ELR (cell line): ENCODE measurements around the gene LIAS.
"Not testable (repeated sequence)": the region's sequence is repeated elsewhere in the genome, so short reads cannot be mapped to it uniquely, and the experiment has no call there.

Experiments
- DNase-seq: peaks from one replicate; pipeline ENCODE4 v3.0.0-alpha.2; 2015; ENCODE audit warnings: low read depth

Gene LIAS

GRCh38 chr4:39458505-39459300 lies at the start of gene LIAS, which contains the start of gene RPL9:
Gene LIAS, plus strand, starts transcription at chr4:39459056. Its CDS starts 62 bp downstream, at chr4:39459118.
Gene RPL9, minus strand, starts transcription at chr4:39458922. Its CDS starts 483 bp downstream, at chr4:39458439.
- peak; percentile 99 for DNase-seq

GRCh38 chr4:39410415-39410814 lies 48.4 kb upstream of the LIAS start:
- peak; percentile 46 for DNase-seq

DNA sequence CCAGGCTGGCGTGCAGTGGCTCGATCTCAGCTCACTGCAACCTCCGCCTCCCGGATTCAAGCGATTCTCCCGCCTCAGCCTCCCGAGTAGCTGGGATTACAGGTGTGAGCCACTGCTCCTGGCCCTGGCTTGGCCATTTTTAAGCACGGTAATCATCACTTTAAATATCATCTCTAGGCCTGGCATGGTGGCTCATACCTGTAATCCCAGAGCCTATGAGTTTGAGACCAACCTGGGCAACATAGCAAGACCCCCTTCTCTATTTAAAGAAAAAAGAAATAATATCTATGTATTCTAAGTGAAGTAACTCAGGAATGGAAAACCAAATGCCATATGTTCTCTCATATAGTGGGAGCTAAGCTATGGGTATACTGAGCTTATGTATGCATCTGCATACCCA lies 47.3 kb upstream of the LIAS start:
- DNase-seq = not testable (repeated sequence)

DNA sequence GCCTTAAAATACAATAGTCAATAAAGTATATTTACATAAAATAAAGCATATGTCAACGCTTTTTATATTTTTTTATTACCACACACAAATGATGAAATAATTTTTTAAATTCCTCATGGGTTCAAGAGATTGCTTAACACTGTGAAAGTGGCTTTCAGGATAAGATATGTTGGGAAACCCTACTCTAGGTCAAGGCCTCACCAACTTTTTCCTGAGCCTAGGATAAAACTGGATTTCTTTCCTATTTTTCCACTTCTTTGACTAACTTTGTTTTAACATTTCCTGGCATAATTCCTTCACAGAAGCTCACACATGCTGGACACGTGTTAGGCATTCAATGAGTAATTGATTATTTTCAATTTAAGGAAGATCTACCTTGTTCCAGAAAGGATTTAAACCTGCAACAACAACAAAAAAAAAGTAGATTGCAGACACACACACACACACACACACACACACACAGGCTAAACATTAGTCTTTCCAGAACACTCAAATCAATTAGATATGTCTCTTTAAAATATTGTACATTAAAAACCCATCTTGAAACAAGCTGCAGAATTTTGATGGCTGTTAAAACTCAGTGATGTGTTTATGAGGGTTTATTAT lies 43.1 kb upstream of the LIAS start:
- no peak for DNase-seq

DNA sequence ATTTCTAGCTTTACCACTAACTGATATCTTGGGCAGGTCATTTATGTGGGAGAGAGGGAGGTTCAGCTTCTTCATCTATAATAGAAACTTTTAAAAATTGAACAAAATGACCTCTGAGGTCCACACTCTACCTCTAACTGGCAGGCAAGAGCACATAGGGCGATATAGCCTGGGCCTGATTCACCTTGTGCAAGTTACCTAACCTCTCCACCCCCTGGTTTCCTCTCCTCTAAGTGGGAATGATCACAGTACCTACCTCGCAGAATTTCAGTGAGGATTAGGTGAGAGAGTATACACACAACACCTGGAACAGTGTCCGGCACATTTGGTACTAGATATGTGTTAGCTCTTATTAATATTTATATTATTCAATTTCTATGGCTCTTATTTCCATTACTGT lies 36.6 kb upstream of the LIAS start:
- DNase-seq = no peak

GRCh38 chr4:39425297-39425696 lies 33.6 kb upstream of the LIAS start:
- not testable (repeated sequence) for DNase-seq

GRCh38 chr4:39426728-39427127 lies 32.1 kb upstream of the LIAS start:
- no peak for DNase-seq

DNA sequence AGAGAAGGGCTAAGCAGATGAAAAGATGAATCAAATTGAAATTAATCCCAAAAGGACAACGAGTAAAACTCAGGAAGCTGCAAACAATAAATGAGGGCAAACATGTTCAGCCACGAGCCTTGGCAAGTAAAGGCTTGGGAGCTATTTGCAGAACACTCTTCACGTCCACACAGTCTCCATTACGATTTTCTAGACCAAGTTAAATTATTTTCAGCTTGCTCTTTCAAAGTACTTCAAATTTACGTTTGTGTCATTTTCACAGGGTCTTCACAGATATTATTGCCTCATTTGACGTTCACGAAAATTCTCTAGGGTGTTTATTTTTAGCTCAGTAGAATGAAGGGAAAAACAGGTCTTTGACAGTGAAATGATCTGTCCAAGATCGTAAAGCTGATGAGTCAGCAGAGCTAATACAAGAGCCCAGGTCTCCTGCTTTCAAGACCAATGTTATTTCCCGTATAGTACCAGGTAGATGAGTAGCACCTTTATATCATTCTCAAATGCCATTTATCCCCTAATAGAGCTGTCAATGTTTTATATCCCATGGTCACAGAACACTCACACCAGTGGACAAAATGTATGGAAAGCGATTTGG lies 31.2 kb upstream of the LIAS start:
- no peak for DNase-seq

- no peak for DNase-seq
Measured at GRCh38 chr4:39429476-39430334, 29.2 kb upstream of the LIAS start.

GRCh38 chr4:39433878-39434492 lies 24.9 kb upstream of the LIAS start:
- DNase-seq = no peak

GRCh38 chr4:39435659-39436563 lies 22.9 kb upstream of the LIAS start:
- DNase-seq = no peak

GRCh38 chr4:39441593-39441992 lies 17.3 kb upstream of the LIAS start:
- no peak for DNase-seq

- DNase-seq = no peak
Measured at GRCh38 chr4:39442998-39443397, 15.9 kb upstream of the LIAS start.

DNA sequence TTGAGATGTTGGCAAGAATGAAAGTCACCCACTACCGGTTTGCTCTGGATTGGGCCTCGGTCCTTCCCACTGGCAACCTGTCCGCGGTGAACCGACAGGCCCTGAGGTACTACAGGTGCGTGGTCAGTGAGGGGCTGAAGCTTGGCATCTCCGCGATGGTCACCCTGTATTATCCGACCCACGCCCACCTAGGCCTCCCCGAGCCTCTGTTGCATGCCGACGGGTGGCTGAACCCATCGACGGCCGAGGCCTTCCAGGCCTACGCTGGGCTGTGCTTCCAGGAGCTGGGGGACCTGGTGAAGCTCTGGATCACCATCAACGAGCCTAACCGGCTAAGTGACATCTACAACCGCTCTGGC lies 12.4 kb upstream of the LIAS start:
- DNase-seq = no peak

- DNase-seq = peak; percentile 28
Measured at GRCh38 chr4:39446842-39447573, 11.8 kb upstream of the LIAS start.

DNA sequence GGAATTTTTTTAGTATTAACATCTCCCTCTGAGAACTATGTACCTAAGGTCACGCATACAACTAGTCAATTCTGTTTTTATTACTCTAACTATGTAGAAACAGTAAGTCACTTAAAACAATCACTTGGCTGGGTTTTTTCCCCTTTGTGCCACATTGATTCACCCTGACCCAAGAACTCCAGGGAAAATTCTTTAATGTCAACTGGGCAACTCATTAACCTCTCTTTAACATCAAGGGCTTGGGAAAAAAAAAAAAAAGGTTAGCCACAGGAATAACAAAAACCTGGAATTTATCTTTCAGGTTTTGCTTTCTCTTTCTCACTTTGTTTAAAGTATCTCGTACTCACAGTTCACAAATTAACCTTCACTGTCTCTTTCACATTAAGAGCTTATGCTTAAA lies 8.2 kb upstream of the LIAS start:
- no peak for DNase-seq

DNA sequence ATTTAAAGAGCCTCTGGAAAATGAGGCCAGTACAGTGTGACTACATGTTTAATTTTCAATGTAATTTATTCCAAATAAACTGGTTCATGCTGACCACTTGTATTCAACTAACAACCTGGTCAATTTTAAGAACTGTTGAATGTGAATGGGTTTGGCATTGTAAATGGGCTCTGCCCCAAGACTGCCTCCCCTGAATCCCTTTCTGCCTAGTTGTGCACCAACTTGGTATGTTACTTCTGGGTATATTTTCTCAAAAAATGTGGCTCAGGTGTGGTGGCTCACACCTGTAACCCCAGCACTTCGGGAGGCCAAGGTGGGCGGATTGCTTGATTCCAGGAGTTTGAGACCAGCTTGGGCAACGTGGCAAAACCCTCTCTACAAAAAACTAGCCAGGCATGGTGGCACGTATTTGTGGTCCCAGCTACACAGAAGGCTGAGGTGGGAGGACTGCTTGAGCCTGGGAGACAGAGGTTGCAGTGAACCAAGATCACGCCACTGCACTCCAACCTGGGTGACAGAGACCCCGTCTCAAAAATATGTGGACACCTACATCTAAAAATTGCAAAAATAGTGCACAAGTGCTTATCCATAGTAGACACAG lies 7.3 kb upstream of the LIAS start:
- no peak for DNase-seq

DNA sequence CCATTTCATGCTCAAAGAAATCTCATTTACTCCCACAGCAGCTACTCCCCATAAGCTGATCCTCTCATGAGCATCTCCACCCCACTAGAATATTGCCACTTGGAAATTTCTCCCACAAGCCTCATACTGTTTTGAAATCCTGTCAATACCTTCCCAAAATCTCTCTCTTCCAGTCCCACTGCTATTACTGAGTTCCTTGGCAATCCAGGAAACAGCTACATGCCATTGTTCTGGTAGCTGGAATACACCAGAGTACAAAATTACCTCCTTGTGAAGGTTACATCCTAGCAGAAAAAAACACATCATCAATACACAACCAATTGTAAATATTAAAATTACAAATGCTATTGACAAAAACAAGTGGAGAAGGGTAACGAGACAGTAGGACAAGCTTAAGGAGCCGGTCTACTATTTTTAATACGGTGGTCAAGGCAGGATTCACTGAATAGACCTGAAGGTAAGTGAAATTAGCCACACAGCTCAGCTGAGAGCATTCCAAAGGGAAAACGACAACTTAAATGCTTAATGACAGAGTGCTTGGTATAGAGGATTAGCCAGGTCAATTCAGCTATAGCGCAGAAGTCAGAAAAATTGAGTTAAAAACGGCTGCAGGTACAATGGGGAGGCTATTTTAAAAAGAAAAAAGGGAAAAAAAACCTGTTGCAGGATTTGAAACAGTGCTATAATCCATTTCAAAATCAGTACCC lies 6.5 kb upstream of the LIAS start:
- no peak for DNase-seq
